ENCODE data around the gene PALLD. TPM values are rescaled to one million over a fixed set of nuclear protein-coding genes. Genes with fewer than 3 reads are reported as not detected.

The PALLD gene
- total RNA-seq, 1 experiment from 2014 or later = 18.3 TPM

GRCh38 chr4:168761066-168761465, 264.2 kb downstream of the PALLD start:
- no peaks in the 10 kb centered on the region for H3K36me3 Mint-ChIP-seq (ENCODE audit: insufficient read depth in 1 of 3, low read depth in 3 of 3)
- H3K4me1 Mint-ChIP-seq = no peaks in the 10 kb centered on the region
- H3K27ac ChIP-seq (ENCODE audit: insufficient read length, low read depth, low read length) = no peak overlapping the region
- no peaks in the 10 kb centered on the region for H3K27me3 ChIP-seq (ENCODE audit: insufficient read depth, low read length)
- H3K4me3 Mint-ChIP-seq = no peak overlapping the region
- H4K5ac ChIP-seq (ENCODE audit: insufficient read length, low read depth, low read length) = no peak overlapping the region
- no peak overlapping the region for H2BK12ac ChIP-seq (ENCODE audit: insufficient read length, low read depth, low read length)
- H3K79me1 ChIP-seq (ENCODE audit: insufficient read depth, low read depth, low read length, poor library complexity, severe bottlenecking) = no peaks in the 10 kb centered on the region
- no peak overlapping the region for H2AK5ac ChIP-seq (ENCODE audit: insufficient read length, low read length)
- H2BK20ac ChIP-seq (ENCODE audit: low read depth, low read length, poor library complexity, severe bottlenecking) = no peak overlapping the region
- H3K4ac ChIP-seq (ENCODE audit: low read depth, low read length) = no peak overlapping the region
- H3K27me3 Mint-ChIP-seq (ENCODE audit: low read depth) = peaks cover 2% of the 10 kb centered on the region; the same call in 1 of the 2 replicates
- no peak overlapping the region for H3K14ac ChIP-seq (ENCODE audit: insufficient read depth, low read length)
- no peak overlapping the region for H4K91ac ChIP-seq (ENCODE audit: insufficient read length, low read depth, low read length)
- DNase-seq = no peak
- H2BK15ac ChIP-seq (ENCODE audit: low read depth, low read length) = no peak overlapping the region
- H3K9ac ChIP-seq (ENCODE audit: extremely low read depth, insufficient read length, low read length) = no peak overlapping the region
- H3K9me3 Mint-ChIP-seq = no peaks in the 10 kb centered on the region; a peak in 1 of 5 replicates
- WGBS (ENCODE audit: extremely low coverage, insufficient read length, low lambda C conversion rate) = no CpG with 5 or more reads among the region's 4 CpGs
- no peak overlapping the region for H4K8ac ChIP-seq (replicated peaks; ENCODE audit: insufficient read length, low read depth, low read length)
- no peak overlapping the region for H3K23ac ChIP-seq (ENCODE audit: insufficient read length, low read depth, low read length)
- H2BK5ac ChIP-seq (ENCODE audit: insufficient read length, low read length) = no peak overlapping the region
- H3K18ac ChIP-seq (ENCODE audit: insufficient read length, low read depth, low read length) = no peak overlapping the region
- H3K9me3 ChIP-seq (ENCODE audit: control insufficient read depth, low read depth, low read length) = no peaks in the 10 kb centered on the region
- H2BK120ac ChIP-seq (ENCODE audit: low read depth, low read length, poor library complexity, severe bottlenecking) = no peak overlapping the region
- no peak for TF ChIP-seq CTCF (conservative IDR thresholded peaks at IDR 0.05)
- no peaks in the 10 kb centered on the region for H4K20me1 ChIP-seq (ENCODE audit: control insufficient read depth, insufficient read depth, insufficient read length)
- H3K23me2 ChIP-seq (ENCODE audit: insufficient read length, low read depth, low read length, poor library complexity, severe bottlenecking) = no peaks in the 10 kb centered on the region
- no peak overlapping the region for H3T11ph ChIP-seq (ENCODE audit: low read length)
- no peak overlapping the region for H2AFZ ChIP-seq (ENCODE audit: low read length)
- H3K4me2 ChIP-seq (ENCODE audit: insufficient read depth, insufficient read length, low read length) = no peak overlapping the region
- H3K4me1 ChIP-seq (ENCODE audit: insufficient read depth, low read length) = no peaks in the 10 kb centered on the region
- no peak overlapping the region for H3K56ac ChIP-seq (ENCODE audit: insufficient read length, low read depth, low read length)
- no peak overlapping the region for H3K27ac Mint-ChIP-seq
- H3K79me2 ChIP-seq (ENCODE audit: insufficient read depth, low read length) = no peaks in the 10 kb centered on the region

Measured in H9 (cell line).